PC-9 (cell line): ENCODE data around the gene SH3GL3.

Experiments
- EZH2 ChIP-seq: fragments of 200-600 bp; sonication (generic); IDR thresholded peaks from 2 replicates; pipeline ENCODE4 v1.8.0; 2017; ENCODE audit warnings: antibody characterized with exemption, low read depth
- TF ChIP-seq, protein P1 (sequence below): fragments of 200-600 bp; sonication (generic); conservative IDR thresholded peaks from 2 replicates; pipeline ENCODE4 v1.6.1; 2017; ENCODE audit warnings: mixed run types, antibody characterized with exemption, mild to moderate bottlenecking, moderate library complexity

DNA sequence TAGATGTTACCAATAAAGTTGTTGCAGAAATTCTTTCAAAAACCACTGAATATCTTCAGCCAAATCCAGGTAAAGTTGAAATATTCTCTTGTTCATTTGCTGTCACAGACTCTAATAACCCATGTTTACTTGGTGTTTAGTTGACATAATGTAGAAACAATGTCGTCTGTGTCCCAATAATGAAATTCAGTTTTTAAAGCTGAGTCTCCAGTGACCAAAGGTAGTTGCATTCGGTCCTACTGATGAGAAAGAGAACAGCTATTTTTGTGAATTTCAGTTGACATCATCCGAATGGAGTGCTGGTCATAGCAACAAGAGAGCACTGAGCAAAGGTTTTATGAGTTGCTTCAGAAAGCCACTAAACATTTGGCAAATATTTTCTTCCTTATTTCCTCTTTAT lies 118.0 kb downstream of the SH3GL3 start:
- TF ChIP-seq, protein P1, sequence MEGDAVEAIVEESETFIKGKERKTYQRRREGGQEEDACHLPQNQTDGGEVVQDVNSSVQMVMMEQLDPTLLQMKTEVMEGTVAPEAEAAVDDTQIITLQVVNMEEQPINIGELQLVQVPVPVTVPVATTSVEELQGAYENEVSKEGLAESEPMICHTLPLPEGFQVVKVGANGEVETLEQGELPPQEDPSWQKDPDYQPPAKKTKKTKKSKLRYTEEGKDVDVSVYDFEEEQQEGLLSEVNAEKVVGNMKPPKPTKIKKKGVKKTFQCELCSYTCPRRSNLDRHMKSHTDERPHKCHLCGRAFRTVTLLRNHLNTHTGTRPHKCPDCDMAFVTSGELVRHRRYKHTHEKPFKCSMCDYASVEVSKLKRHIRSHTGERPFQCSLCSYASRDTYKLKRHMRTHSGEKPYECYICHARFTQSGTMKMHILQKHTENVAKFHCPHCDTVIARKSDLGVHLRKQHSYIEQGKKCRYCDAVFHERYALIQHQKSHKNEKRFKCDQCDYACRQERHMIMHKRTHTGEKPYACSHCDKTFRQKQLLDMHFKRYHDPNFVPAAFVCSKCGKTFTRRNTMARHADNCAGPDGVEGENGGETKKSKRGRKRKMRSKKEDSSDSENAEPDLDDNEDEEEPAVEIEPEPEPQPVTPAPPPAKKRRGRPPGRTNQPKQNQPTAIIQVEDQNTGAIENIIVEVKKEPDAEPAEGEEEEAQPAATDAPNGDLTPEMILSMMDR, result no peak
- no peak for TF ChIP-seq EZH2
